Naive B cell (primary cell): ENCODE results near the gene OTOGL. TPM values are rescaled to one million over a fixed set of nuclear protein-coding genes. Genes with fewer than 3 reads are reported as not detected.
"Not testable (repeated sequence)": the region's sequence is repeated elsewhere in the genome, so short reads cannot be mapped to it uniquely, and the experiment has no call there.

Experiments
- ATAC-seq, 2 donors: fragments of 150-1000 bp; cut with Tn5 transposase; 2 replicates each; pipeline ENCODE4 v1.10.0; 2021; ENCODE audit warnings: low read depth in 2 of 2, mild to moderate bottlenecking in 2 of 2, moderate library complexity in 2 of 2
- DNase-seq: peaks from one replicate; pipeline ENCODE4 v3.0.0; 2022
- H3K27ac Mint-ChIP-seq, 6 donors: one replicate each; pipeline ENCODE4 v1.8.0; 2020 to 2022; ENCODE audit warnings: mild to moderate bottlenecking in 6 of 6, mixed read lengths in 6 of 6, moderate library complexity in 5 of 6, inconsistent platforms in 2 of 6
- H3K27me3 Mint-ChIP-seq, 3 donors: one replicate each; pipeline ENCODE4 v1.8.0; 2021 to 2022; ENCODE audit warnings: mixed read lengths in 3 of 3, mild to moderate bottlenecking in 1 of 3
- H3K36me3 Mint-ChIP-seq, 2 donors: one replicate each; pipeline ENCODE4 v1.8.0; 2020 to 2022; ENCODE audit warnings: mixed read lengths in 2 of 2, inconsistent platforms in 1 of 2, mild to moderate bottlenecking in 1 of 2
- H3K4me1 Mint-ChIP-seq, 3 donors: one replicate each; pipeline ENCODE4 v1.8.0; 2020 to 2022; ENCODE audit warnings: mixed read lengths in 3 of 3, inconsistent platforms in 1 of 3, mild to moderate bottlenecking in 1 of 3, moderate library complexity in 1 of 3
- H3K4me3 Mint-ChIP-seq, 8 donors: one replicate each; pipeline ENCODE4 v1.8.0; 2020 to 2022; ENCODE audit warnings: mild to moderate bottlenecking in 8 of 8, mixed read lengths in 8 of 8, moderate library complexity in 8 of 8, inconsistent platforms in 2 of 8
- H3K9me3 Mint-ChIP-seq, 7 donors: one replicate each; pipeline ENCODE4 v1.8.0; 2020 to 2022; ENCODE audit warnings: mixed read lengths in 7 of 7, mild to moderate bottlenecking in 5 of 7, inconsistent platforms in 2 of 7, moderate library complexity in 1 of 7
- polyA plus RNA-seq, 6 donors: library from polyadenylated mRNA; unstranded; fragments of 300-500 nt; fragmentation: Illumina TruSeq; gene quantifications; one replicate each; pipeline ENCODE4 v1.2.3, GENCODE V29; 2021; ENCODE audit warnings: low read depth in 6 of 6

OTOGL gene
- polyA plus RNA-seq, 6 donors from 2014 or later: not detected

DNA sequence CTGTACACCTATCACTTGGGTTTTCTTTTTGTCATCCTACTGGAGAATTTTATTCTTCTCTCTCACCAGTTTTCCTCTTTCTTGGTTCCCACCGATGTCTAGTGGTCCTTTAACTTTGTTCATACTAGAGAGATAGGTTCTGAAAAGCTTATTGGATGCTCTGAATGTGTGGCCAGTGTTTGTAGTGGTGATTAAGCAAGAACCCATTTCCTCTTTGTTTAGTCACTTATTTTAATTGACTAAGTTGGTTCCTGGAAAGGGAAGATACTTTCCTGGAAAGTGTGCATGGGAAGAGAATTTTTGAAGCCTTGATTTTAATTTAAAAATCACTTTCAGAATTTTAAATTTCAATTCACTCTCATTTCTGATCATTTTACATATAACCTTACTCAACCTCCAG is 127.2 kb downstream of the OTOGL start:
- Mint-ChIP-seq H3K9me3 (no peaks in the 10 kb centered on the region), H3K36me3 (no peaks in the 10 kb centered on the region), H3K27me3 (peaks cover 0 to 5% (median 0%) of the 10 kb centered on the region in 3 donors), H3K4me3 (no peak overlapping the region), H3K27ac (peak overlapping the region in 1 of 6 donors; percentile 1), H3K4me1 (no peaks in the 10 kb centered on the region)
- ATAC-seq (no peak), DNase-seq (no peak)

GRCh38 chr12:80227904-80228303 is 128.6 kb downstream of the OTOGL start:
- DNase-seq, H3K27me3 Mint-ChIP-seq, ATAC-seq, H3K4me3 Mint-ChIP-seq, H3K27ac Mint-ChIP-seq, H3K9me3 Mint-ChIP-seq, H3K36me3 Mint-ChIP-seq, H3K4me1 Mint-ChIP-seq: not testable (repeated sequence)

DNA sequence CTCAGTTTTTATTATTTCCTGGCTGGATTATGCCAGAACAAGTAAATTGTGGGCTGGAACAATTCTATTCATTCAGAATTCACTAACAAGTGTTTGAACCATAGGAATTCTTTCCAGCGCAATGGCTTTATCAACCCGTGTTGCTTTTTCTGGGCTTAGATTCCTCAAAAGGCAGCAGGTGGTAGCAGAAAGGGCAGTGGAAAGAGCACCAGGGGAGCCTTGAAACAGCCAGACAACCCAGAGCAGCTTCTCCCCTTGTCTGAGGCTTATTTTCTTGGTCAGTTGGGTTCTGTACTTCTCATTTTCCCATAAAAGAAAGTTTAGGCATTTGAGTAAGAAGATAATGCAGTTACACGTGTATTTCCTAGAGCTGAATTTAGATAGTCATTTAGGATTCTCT is 130.7 kb downstream of the OTOGL start:
- no peaks in the 10 kb centered on the region for H3K9me3 Mint-ChIP-seq
- H3K36me3 Mint-ChIP-seq: no peaks in the 10 kb centered on the region
- DNase-seq: no peak
- H3K27me3 Mint-ChIP-seq: peaks cover 0 to 5% (median 3%) of the 10 kb centered on the region in 3 donors
- no peaks in the 10 kb centered on the region for H3K4me1 Mint-ChIP-seq
- no peak overlapping the region for H3K4me3 Mint-ChIP-seq
- H3K27ac Mint-ChIP-seq: no peak overlapping the region
- ATAC-seq: no peak

DNA sequence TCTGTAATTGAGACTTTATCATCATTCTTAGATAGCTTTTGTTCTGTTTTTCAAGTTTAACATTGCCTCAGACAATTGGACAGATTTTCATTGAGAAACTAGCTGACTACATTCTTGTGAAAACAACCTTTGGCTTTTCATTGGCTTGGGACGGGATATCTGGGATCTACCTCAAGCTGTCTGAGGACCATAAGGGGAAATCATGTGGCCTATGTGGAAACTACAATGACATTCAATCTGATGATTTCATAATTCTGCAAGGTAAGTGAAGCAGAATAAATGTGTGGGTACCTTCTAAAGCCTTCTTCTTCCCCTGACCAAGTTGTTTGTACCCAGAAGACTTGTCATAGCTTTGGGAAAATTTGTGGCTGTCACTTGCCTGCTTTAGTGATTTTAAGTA is 133.5 kb downstream of the OTOGL start:
- no peak for DNase-seq
- Mint-ChIP-seq H3K4me3 (no peak overlapping the region), H3K4me1 (no peaks in the 10 kb centered on the region), H3K27me3 (peaks cover 0 to 3% (median under 1%) of the 10 kb centered on the region in 3 donors), H3K9me3 (peaks cover 0 to 4% (median 0%) of the 10 kb centered on the region in 7 donors), H3K27ac (no peak overlapping the region), H3K36me3 (no peaks in the 10 kb centered on the region)
- ATAC-seq: no peak

DNA sequence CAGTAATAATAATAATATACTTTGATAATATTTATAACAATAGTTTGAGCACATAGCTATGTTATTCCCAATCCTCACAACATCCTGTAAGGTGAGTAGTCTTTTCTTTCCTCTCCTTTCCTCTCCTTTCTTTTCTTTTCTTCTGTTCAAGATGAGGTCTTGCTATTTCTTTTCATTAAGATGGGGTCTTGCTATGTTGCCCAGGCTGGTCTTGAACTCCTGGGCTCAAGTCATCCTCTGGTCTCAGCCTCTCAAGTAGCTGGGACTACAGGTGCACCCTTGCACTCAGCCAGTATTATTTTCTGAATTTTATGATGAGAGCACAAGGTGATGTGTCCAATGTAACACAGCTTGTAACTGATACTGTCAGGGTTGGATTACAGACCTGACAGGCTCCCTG is 134.6 kb downstream of the OTOGL start:
- Mint-ChIP-seq H3K9me3 (peaks cover 0 to 4% (median 0%) of the 10 kb centered on the region in 7 donors), H3K27me3 (peaks cover 0 to 3% (median 0%) of the 10 kb centered on the region in 3 donors), H3K27ac (peak overlapping the region in 1 of 6 donors; percentile 65)

DNA sequence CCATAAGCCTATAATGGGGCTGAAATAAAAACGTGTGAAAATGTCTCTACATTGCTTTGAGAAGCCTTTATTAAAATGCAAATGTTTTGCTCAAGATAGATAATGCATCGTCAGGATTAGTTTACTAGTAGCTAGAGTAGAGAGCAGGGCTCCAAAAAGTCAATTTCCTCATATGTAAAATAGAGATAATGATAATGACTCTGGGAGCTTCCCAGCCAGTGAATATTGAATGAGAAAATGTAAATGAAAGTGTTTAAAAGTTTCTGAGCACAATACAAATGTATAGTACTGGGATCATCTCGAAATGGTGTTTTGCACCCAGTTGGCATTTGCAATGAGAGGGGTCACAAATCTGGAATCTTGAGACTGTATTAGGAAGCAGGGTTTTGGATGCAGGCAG is 135.3 kb downstream of the OTOGL start:
- DNase-seq (no peak), ATAC-seq (no peak)
- Mint-ChIP-seq H3K27ac (no peak overlapping the region), H3K27me3 (peaks cover 0 to 3% (median 0%) of the 10 kb centered on the region in 3 donors), H3K4me1 (no peaks in the 10 kb centered on the region), H3K36me3 (no peaks in the 10 kb centered on the region), H3K9me3 (peaks cover 0 to 6% (median 2%) of the 10 kb centered on the region in 7 donors), H3K4me3 (no peak overlapping the region)

More for the DNA sequence above, 134.6 kb downstream of the OTOGL start:
- H3K4me3 Mint-ChIP-seq: no peak overlapping the region
- H3K36me3 Mint-ChIP-seq: no peaks in the 10 kb centered on the region
- H3K4me1 Mint-ChIP-seq: no peaks in the 10 kb centered on the region
- DNase-seq: no peak
- ATAC-seq: no peak

DNA sequence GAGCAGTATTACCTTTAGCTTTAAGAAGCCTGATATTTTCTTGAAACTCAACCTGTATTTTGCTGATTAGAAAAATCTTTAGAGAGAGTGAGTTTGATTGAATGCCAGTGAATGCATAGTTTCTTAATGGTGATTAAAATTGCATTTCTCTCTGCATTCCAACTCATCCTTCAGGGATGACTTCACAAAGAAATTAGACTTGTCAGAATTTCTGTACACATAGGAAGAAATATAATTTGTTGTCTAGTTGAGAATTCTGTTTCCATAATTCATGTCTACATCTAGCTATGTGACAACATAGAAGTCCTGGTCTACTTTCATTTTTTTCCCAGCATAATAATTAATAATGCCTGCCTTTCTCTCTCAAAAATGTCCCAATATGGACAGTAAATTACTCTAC is 136.6 kb downstream of the OTOGL start:
- H3K27ac Mint-ChIP-seq: no peak overlapping the region
- H3K27me3 Mint-ChIP-seq: peaks cover 0 to 3% (median 0%) of the 10 kb centered on the region in 3 donors
- H3K36me3 Mint-ChIP-seq: no peaks in the 10 kb centered on the region
- no peak for ATAC-seq
- H3K4me1 Mint-ChIP-seq: no peaks in the 10 kb centered on the region
- peaks cover 0 to 8% (median 5%) of the 10 kb centered on the region in 7 donors for H3K9me3 Mint-ChIP-seq
- H3K4me3 Mint-ChIP-seq: no peak overlapping the region
- no peak for DNase-seq

GRCh38 chr12:80239867-80240266 is 140.5 kb downstream of the OTOGL start:
- Mint-ChIP-seq H3K9me3 (peaks cover 0 to 11% (median 6%) of the 10 kb centered on the region in 7 donors), H3K27ac (no peak overlapping the region), H3K36me3 (no peaks in the 10 kb centered on the region), H3K4me3 (no peak overlapping the region), H3K27me3 (no peaks in the 10 kb centered on the region), H3K4me1 (no peaks in the 10 kb centered on the region)
- ATAC-seq (no peak), DNase-seq (no peak)

GRCh38 chr12:80241576-80242273 is 142.4 kb downstream of the OTOGL start:
- H3K36me3 Mint-ChIP-seq: no peaks in the 10 kb centered on the region
- H3K27ac Mint-ChIP-seq: peak overlapping the region in 1 of 6 donors; percentile 21
- ATAC-seq (no peak), DNase-seq (no peak)
- no peak overlapping the region for H3K4me3 Mint-ChIP-seq
- H3K4me1 Mint-ChIP-seq: no peaks in the 10 kb centered on the region
- peaks cover 0 to 11% (median 6%) of the 10 kb centered on the region in 7 donors for H3K9me3 Mint-ChIP-seq
- no peaks in the 10 kb centered on the region for H3K27me3 Mint-ChIP-seq

DNA sequence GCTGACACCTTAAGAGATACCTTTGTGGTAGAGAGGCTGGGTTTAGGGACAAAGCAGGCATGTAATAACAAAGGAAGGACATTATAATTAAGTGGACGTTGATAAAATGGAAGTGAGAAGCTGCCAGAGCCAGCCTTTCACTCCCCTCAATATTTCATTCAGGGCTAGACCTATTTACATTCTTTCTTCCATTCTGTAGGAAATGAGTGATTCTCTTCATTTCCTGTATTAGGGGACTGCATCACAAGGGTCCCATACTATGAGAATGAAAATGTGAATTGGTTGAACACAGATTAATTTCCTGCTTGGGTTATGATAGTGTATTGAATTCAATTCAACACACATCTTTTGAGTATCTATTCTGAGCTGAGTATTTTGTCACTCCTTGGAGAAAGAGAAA is 143.0 kb downstream of the OTOGL start:
- no peak for ATAC-seq
- no peaks in the 10 kb centered on the region for H3K4me1 Mint-ChIP-seq

GRCh38 chr12:80249581-80249980 is 150.2 kb downstream of the OTOGL start:
- not testable (repeated sequence) for H3K27me3 Mint-ChIP-seq, ATAC-seq, H3K4me1 Mint-ChIP-seq, H3K4me3 Mint-ChIP-seq, H3K27ac Mint-ChIP-seq, H3K9me3 Mint-ChIP-seq, H3K36me3 Mint-ChIP-seq, DNase-seq

More for the DNA sequence above, 143.0 kb downstream of the OTOGL start:
- no peak for DNase-seq
- H3K27me3 Mint-ChIP-seq: no peaks in the 10 kb centered on the region
- H3K4me3 Mint-ChIP-seq: no peak overlapping the region
- peak overlapping the region in 1 of 6 donors; percentile 21 for H3K27ac Mint-ChIP-seq
- peaks cover 0 to 11% (median 5%) of the 10 kb centered on the region in 7 donors for H3K9me3 Mint-ChIP-seq
- no peaks in the 10 kb centered on the region for H3K36me3 Mint-ChIP-seq

- Mint-ChIP-seq H3K36me3 (no peaks in the 10 kb centered on the region), H3K9me3 (peaks cover 0 to 5% (median 0%) of the 10 kb centered on the region in 7 donors), H3K27me3 (peaks cover 0 to 14% (median 7%) of the 10 kb centered on the region in 3 donors), H3K27ac (no peak overlapping the region), H3K4me3 (no peak overlapping the region), H3K4me1 (no peaks in the 10 kb centered on the region)
- ATAC-seq (no peak), DNase-seq (no peak)
These were observed 158.6 kb downstream of the OTOGL start for GRCh38 chr12:80257920-80258319.

GRCh38 chr12:80260269-80260668 is 160.9 kb downstream of the OTOGL start:
- Mint-ChIP-seq H3K4me1 (no peaks in the 10 kb centered on the region), H3K36me3 (no peaks in the 10 kb centered on the region), H3K27ac (no peak overlapping the region), H3K9me3 (peaks cover 0 to 5% (median 0%) of the 10 kb centered on the region in 7 donors), H3K27me3 (peaks cover 0 to 14% (median 7%) of the 10 kb centered on the region in 3 donors), H3K4me3 (no peak overlapping the region)
- ATAC-seq (no peak), DNase-seq (no peak)

DNA sequence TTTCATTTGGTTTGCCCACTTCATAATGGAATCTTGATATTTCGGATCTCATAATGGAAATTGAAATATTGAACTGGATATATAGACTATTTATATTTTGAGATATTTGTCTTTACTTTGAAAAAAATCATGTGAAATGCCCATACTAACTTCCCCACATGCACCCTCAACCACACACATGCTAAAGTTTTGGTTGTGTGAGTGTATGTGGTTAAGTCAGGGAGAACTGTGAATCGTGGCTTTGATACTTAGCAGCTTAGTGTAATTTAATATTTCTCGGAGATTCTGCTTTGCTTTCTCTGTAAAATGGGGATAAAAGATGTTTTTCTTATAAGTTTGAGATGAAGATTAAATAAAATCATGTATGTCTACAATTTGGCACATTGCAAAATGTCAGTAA is 162.1 kb downstream of the OTOGL start:
- H3K27me3 Mint-ChIP-seq: peaks cover 0 to 12% (median 6%) of the 10 kb centered on the region in 3 donors
- no peak for DNase-seq
- H3K9me3 Mint-ChIP-seq: peaks cover 0 to 5% (median 0%) of the 10 kb centered on the region in 7 donors
- H3K27ac Mint-ChIP-seq: no peak overlapping the region
- no peak for ATAC-seq
- no peak overlapping the region for H3K4me3 Mint-ChIP-seq
- no peaks in the 10 kb centered on the region for H3K4me1 Mint-ChIP-seq
- no peaks in the 10 kb centered on the region for H3K36me3 Mint-ChIP-seq
